Left lung (tissue), 10 donors: ENCODE data around the gene TOR1B. TPM values are rescaled to one million over a fixed set of nuclear protein-coding genes. Genes with fewer than 3 reads are reported as not detected.

Experiments
- ATAC-seq: fragments of 200-7000 bp; cut with Tn5 transposase; one replicate; pipeline ENCODE4 v1.9.1; 2020; ENCODE audit warnings: moderate library complexity
- DNase-seq, 4 donors: peaks; one replicate each; pipeline ENCODE4 v3.0.0-alpha.2; 2013 to 2020
- H3K27ac ChIP-seq, 2 donors: fragments of 200-600 bp; sonication (generic) in 1 of 2; one replicate each; pipeline versions ENCODE4 v1.5.0 to v1.8.0; 2020 to 2021
- H3K27me3 ChIP-seq, 2 donors: fragments of 200-600 bp; sonication (generic) in 1 of 2; one replicate each; pipeline versions ENCODE4 v1.5.0 to v1.8.0; 2020 to 2021
- H3K36me3 ChIP-seq, 2 donors: fragments of 200-600 bp; sonication (generic) in 1 of 2; one replicate each; pipeline versions ENCODE4 v1.5.0 to v1.8.0; 2020 to 2021
- H3K4me1 ChIP-seq, 2 donors: fragments of 200-600 bp; one replicate each; pipeline ENCODE4 v1.8.0; 2021
- H3K4me3 ChIP-seq, 2 donors: fragments of 200-600 bp; sonication (generic) in 1 of 2; one replicate each; pipeline versions ENCODE4 v1.5.0 to v1.8.0; 2020 to 2021; ENCODE audit warnings: mild to moderate bottlenecking in 1 of 2
- H3K9me3 ChIP-seq, 2 donors: fragments of 200-600 bp; sonication (generic) in 1 of 2; one replicate each; pipeline versions ENCODE4 v1.5.0 to v1.8.0; 2020 to 2021
- intact Hi-C, 2 donors: fragments of 100-400 bp; cut with DNase I; formaldehyde crosslinking; loops; one replicate each; pipeline versions ENCODE4 v1.11.2 to v1.14.2; 2022
- polyA plus RNA-seq, 6 donors: library from polyadenylated mRNA; unstranded; fragments of 120-200 nt; gene quantifications; one replicate each; pipeline ENCODE4 v1.2.1, GENCODE V29; 2013; ENCODE audit not compliant: insufficient read length in 6 of 6
- total RNA-seq, 2 donors: library from RNA; stranded (reverse); fragmentation: NEBNext Ultra II Directional; extraction: Animal tissue kit (Norgen Biotek cat#: 25700); gene quantifications; one replicate each; pipeline ENCODE4 v1.2.1, GENCODE V29; 2021
- TF ChIP-seq, protein P1 (sequence below), 2 donors: fragments of 200-600 bp; sonication (generic) in 1 of 2; IDR thresholded peaks; one replicate each; pipeline versions ENCODE4 v1.5.0 to v1.8.0; 2021; ENCODE audit warnings: antibody characterized with exemption in 2 of 2
- donor health status: DM: no; HTN: yes; CAD: no.
- donor health status: DM: no; HTN: no; CAD: no.

Gene TOR1B
- total and polyA plus RNA-seq, 8 donors, result 19.0 to 32.1 (median 22.0) TPM

- Histone ChIP-seq H3K9me3 (no peaks in the 10 kb centered on the region), H3K4me3 (no peak overlapping the region), H3K27ac (no peak overlapping the region), H3K4me1 (peaks cover 0 to 2% of the 10 kb centered on the region in 2 donors), H3K36me3 (peaks cover 0 to 63% of the 10 kb centered on the region in 2 donors), H3K27me3 (no peaks in the 10 kb centered on the region)
- DNase-seq, result no peak
- intact Hi-C loops, result no loop called here
- TF ChIP-seq, protein P1, sequence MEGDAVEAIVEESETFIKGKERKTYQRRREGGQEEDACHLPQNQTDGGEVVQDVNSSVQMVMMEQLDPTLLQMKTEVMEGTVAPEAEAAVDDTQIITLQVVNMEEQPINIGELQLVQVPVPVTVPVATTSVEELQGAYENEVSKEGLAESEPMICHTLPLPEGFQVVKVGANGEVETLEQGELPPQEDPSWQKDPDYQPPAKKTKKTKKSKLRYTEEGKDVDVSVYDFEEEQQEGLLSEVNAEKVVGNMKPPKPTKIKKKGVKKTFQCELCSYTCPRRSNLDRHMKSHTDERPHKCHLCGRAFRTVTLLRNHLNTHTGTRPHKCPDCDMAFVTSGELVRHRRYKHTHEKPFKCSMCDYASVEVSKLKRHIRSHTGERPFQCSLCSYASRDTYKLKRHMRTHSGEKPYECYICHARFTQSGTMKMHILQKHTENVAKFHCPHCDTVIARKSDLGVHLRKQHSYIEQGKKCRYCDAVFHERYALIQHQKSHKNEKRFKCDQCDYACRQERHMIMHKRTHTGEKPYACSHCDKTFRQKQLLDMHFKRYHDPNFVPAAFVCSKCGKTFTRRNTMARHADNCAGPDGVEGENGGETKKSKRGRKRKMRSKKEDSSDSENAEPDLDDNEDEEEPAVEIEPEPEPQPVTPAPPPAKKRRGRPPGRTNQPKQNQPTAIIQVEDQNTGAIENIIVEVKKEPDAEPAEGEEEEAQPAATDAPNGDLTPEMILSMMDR (IDR thresholded peaks at IDR 0.05), result no peak
- ATAC-seq, result no peak
These were observed 25.1 kb downstream of the TOR1B start for GRCh38 chr9:129828051-129828450.

DNA sequence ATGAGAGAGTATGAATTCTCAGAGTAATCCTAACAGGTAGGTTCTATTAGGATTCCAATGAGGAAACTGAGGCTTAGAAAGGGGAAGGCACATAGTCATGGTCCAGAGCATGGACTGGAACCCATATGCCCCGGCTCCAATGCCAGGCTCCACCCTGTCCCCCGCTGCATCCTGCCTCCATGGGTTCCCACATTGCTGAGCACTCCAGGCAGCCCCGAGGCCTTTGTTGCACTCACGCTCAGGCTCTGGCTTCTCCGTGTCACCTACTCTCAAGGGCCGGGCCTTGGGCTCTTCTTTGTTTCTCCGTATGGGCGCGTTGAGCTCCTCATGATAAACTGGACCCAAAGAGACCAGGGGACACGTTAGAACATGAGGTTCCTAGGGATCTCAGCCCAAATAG, 26.0 kb downstream of the TOR1B start:
- intact Hi-C loops, result no loop called here
- H3K36me3 ChIP-seq, result peaks cover 0 to 66% of the 10 kb centered on the region in 2 donors
- ATAC-seq, result no peak
- no peak for DNase-seq
- TF ChIP-seq, protein P1 (IDR thresholded peaks at IDR 0.05), result no peak
- no peak overlapping the region for H3K4me3 ChIP-seq
- peaks cover 3 to 6% of the 10 kb centered on the region in 2 donors for H3K4me1 ChIP-seq
- H3K27ac ChIP-seq, result no peak overlapping the region
- H3K9me3 ChIP-seq, result no peaks in the 10 kb centered on the region
- H3K27me3 ChIP-seq, result no peaks in the 10 kb centered on the region

DNA sequence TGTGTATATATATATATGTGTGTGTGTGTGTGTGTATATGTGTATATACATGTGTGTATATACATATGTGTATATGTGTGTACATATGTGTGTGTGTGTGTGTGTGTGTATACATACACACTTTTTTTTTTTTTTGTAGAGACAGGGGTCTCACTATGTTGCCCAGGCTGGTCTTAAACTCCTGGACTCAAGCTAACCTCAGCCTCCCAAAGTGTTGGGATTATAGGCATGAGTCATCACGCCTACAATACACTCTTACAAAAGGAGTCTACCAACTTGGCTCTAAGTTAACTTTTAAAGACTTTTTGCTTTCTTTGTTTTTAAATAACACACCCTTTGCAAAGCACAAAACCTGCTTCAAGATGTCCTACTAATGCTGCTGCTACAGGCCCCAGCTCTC, 30.0 kb downstream of the TOR1B start:
- Histone ChIP-seq H3K4me1 (peaks cover 9 to 35% of the 10 kb centered on the region in 2 donors), H3K9me3 (no peaks in the 10 kb centered on the region), H3K36me3 (peaks cover 0 to 52% of the 10 kb centered on the region in 2 donors), H3K4me3 (no peak overlapping the region), H3K27me3 (no peaks in the 10 kb centered on the region), H3K27ac (no peak overlapping the region)
- ATAC-seq (no peak), DNase-seq (no peak)
- intact Hi-C loops, result no loop called here
- TF ChIP-seq, protein P1 (IDR thresholded peaks at IDR 0.05), result no peak

- TF ChIP-seq, protein P1 (IDR thresholded peaks at IDR 0.05), result no peak
- Histone ChIP-seq H3K27me3 (no peaks in the 10 kb centered on the region), H3K9me3 (no peaks in the 10 kb centered on the region), H3K36me3 (peaks cover 0 to 36% of the 10 kb centered on the region in 2 donors), H3K4me3 (peak overlapping the region; percentile 97 to 98), H3K27ac (peak overlapping the region; percentile 71 to 89), H3K4me1 (peaks cover 9 to 49% of the 10 kb centered on the region in 2 donors)
- DNase-seq, result no peak
- intact Hi-C loops, result no loop called here
- ATAC-seq, result peak; percentile 11
These were observed 31.6 kb downstream of the TOR1B start for GRCh38 chr9:129834489-129835127.

DNA sequence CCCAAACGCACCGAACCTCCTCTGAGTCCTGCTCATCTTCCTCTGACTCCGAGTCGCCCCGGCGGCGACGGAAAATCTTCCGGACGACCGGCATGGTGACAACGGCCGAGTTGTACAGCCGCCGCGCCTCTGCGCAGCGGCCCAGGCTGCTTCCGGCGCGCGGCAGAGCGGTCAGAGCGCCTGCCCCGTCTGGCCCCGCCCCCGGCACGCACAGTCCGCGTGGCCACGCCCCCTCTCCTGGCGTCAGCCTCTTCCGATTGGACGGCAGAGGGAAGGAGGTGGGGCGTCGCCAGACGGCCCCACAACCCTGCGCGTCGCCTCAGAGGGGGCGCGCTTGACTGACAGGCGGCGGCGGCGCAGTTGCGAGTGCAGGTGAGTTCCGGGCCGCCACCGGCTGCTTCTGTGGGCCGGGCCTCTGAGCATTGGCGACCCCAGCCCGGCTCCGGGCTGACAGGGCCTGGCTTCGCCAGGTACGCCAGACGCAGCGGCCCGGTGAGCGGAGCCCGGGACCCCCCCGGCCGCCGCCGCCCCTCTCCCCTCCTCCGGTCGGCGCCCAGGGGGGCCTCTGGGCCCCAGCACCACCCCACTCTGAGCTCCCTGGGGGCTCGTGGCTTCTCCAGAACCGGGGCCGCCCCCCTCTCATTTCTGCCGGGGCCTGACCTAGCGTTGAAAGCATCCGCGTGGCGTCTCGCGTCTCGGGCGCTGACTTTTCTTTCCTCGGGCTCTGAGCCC, 32.3 kb downstream of the TOR1B start, which contains the start of the genes C9orf78 and USP20:
Gene C9orf78, minus strand, starts transcription at position 148 of the 732 bp plus-strand sequence. Its CDS starts 54 bp downstream, at position 94.
Gene USP20, plus strand, starts transcription at position 331 of the 732 bp plus-strand sequence. CDS start 17,098 bp downstream, outside the sequence.
- H3K27ac ChIP-seq, result peak within 1 kb of the TSS; percentile 71 to 89
- H3K9me3 ChIP-seq, result no peaks in the 10 kb centered on the region
- peak; percentile 96 to 99 (median 97) for DNase-seq
- H3K36me3 ChIP-seq, result peaks cover 0 to 29% of the 10 kb centered on the region in 2 donors
- ATAC-seq, result peak; percentile 100
- intact Hi-C loops, result no loop called here
- H3K27me3 ChIP-seq, result no peaks in the 10 kb centered on the region
- peak within 1 kb of the TSS; percentile 97 to 98 for H3K4me3 ChIP-seq
- TF ChIP-seq, protein P1 (IDR thresholded peaks at IDR 0.05), result no peak
- peaks cover 9 to 53% of the 10 kb centered on the region in 2 donors for H3K4me1 ChIP-seq
